ENCODE results near the gene SLC27A2.
"Not testable (repeated sequence)": the region's sequence is repeated elsewhere in the genome, so short reads cannot be mapped to it uniquely, and the experiment has no call there.

The SLC27A2 gene

GRCh38 chr15:50163719-50164410, 18.1 kb upstream of the SLC27A2 start:
- DNase-seq (ENCODE audit: low read depth) = no peak

GRCh38 chr15:50164458-50164857, 17.5 kb upstream of the SLC27A2 start:
- DNase-seq (ENCODE audit: low read depth) = no peak

- peak; percentile 5 for DNase-seq (ENCODE audit: low read depth)
Measured at GRCh38 chr15:50166216-50166615, 15.8 kb upstream of the SLC27A2 start.

- DNase-seq (ENCODE audit: low read depth) = no peak
Measured at GRCh38 chr15:50167110-50167509, 14.9 kb upstream of the SLC27A2 start.

- DNase-seq (ENCODE audit: low read depth) = no peak
Measured at GRCh38 chr15:50168379-50168778, 13.6 kb upstream of the SLC27A2 start.

- DNase-seq (ENCODE audit: low read depth) = no peak
Measured at GRCh38 chr15:50168783-50169411, 13.1 kb upstream of the SLC27A2 start.

GRCh38 chr15:50172360-50172895, 9.6 kb upstream of the SLC27A2 start:
- DNase-seq (ENCODE audit: low read depth) = not testable (repeated sequence)

- no peak for DNase-seq (ENCODE audit: low read depth)
Measured at GRCh38 chr15:50176869-50177268, 5.1 kb upstream of the SLC27A2 start.

- no peak for DNase-seq (ENCODE audit: low read depth)
Measured at GRCh38 chr15:50180091-50180490, 1.9 kb upstream of the SLC27A2 start.

- DNase-seq (ENCODE audit: low read depth) = no peak
Measured at GRCh38 chr15:50180582-50180981, 1.4 kb upstream of the SLC27A2 start.

- DNase-seq (ENCODE audit: low read depth) = no peak
Measured at GRCh38 chr15:50181201-50181968, 611 bp upstream of the SLC27A2 start.

GRCh38 chr15:50182219-50183013, 420 bp downstream of the SLC27A2 start:
- no peak for DNase-seq (ENCODE audit: low read depth)

GRCh38 chr15:50183112-50183794, 1.3 kb downstream of the SLC27A2 start:
- DNase-seq (ENCODE audit: low read depth) = no peak

GRCh38 chr15:50184863-50185504, 3.0 kb downstream of the SLC27A2 start:
- DNase-seq (ENCODE audit: low read depth) = no peak

GRCh38 chr15:50186090-50186489, 4.1 kb downstream of the SLC27A2 start:
- no peak for DNase-seq (ENCODE audit: low read depth)

- DNase-seq (ENCODE audit: low read depth) = no peak
Measured at GRCh38 chr15:50186752-50187151, 4.8 kb downstream of the SLC27A2 start.

GRCh38 chr15:50187525-50187924, 5.5 kb downstream of the SLC27A2 start:
- no peak for DNase-seq (ENCODE audit: low read depth)

GRCh38 chr15:50187997-50188396, 6.0 kb downstream of the SLC27A2 start:
- DNase-seq (ENCODE audit: low read depth) = no peak

- not testable (repeated sequence) for DNase-seq (ENCODE audit: low read depth)
Measured at GRCh38 chr15:50188793-50189192, 6.8 kb downstream of the SLC27A2 start.

- DNase-seq (ENCODE audit: low read depth) = no peak
Measured at GRCh38 chr15:50189633-50190032, 7.6 kb downstream of the SLC27A2 start.

GRCh38 chr15:50190166-50190570, 8.2 kb downstream of the SLC27A2 start:
- no peak for DNase-seq (ENCODE audit: low read depth)

Data from fibroblast of the conjunctiva (primary cell).